ENCODE results near the gene FAM163B.

DNA sequence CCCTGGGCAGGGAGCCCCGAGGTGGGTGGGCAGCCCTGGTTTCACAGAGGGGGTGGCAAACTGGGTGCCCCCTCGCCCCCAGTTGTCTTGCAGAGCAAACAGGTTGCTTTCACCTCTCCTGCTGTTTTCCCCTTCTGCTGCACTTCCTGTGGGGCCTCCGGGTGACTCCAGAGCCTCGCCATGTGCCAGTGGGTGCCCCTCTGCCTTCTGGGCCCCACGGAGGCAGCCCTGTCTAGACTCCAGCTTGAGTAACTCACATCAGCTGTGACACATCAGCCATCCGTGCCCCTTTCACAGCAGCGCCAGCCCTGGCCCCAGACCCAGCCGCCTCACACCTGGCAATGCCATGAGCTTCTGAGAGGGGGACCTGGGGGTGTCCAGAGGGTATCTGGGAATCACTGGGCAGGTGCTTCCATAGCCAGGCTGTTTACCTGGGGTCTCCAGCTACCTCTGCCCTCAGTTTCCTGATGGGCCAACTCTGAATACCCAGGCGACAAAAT is 37.7 kb downstream of the FAM163B start:
- no peak for TF ChIP-seq CTCF (IDR thresholded peaks at IDR 0.05; ENCODE audit: low read depth, low read length, poor library complexity, severe bottlenecking)
- no peak for TF ChIP-seq EZH2phosphoT487 (IDR thresholded peaks at IDR 0.05; ENCODE audit: borderline replicate concordance, low read length)

Measured in DOHH2 (cell line).